ENCODE data around the gene WDR88.
"Not testable (repeated sequence)": the region's sequence is repeated elsewhere in the genome, so short reads cannot be mapped to it uniquely, and the experiment has no call there.

Gene WDR88

GRCh38 chr19:33198169-33198568 lies 66.3 kb downstream of the WDR88 start:
- DNase-seq (ENCODE audit: low read depth) = no peak

DNA sequence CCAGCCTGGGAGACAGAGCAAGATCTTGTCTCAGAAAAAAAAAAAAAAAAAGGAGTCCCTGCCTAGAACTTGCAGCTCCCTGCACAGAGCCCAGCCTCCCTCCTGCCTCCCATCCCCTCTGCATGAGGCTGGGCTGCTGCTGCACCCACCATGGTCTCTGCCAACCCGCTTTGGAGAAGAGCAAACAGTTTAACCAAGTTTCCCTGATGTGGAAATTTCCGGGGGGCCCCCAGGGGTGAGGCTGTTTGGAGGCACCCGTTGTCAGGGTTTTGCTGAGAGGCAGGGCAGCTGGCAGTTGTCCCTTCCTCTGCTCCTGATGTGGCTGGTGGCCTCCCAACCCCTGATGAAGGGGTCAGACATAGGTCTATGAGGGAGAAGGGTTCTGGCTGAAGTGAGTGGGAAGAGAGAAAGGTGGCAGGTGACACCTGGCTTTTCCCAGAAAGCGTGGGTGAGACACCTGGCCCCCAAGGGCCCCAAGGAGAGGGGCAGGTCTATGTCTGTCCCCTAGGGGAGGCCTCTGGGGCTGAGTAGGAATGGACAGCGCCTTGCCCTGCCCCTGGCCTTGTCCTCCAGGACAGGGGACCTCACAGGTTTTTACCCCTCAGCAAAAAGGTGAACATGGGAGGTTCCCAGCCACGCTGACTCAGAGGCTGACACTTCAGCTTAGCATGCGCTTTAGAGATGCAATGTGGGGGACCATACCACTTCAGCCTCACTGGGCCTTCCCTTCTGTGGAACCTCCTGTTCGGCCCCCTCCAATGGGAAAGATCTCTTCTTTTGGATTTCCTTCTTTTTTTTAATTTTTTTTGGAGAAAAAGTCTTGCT lies 67.7 kb downstream of the WDR88 start:
- DNase-seq (ENCODE audit: low read depth) = no peak

- DNase-seq (ENCODE audit: low read depth) = no peak
Measured at GRCh38 chr19:33201473-33201872, 69.6 kb downstream of the WDR88 start.

- no peak for DNase-seq (ENCODE audit: low read depth)
Measured at GRCh38 chr19:33201886-33202545, 70.1 kb downstream of the WDR88 start.

GRCh38 chr19:33202546-33203507 lies 70.9 kb downstream of the WDR88 start:
- no peak for DNase-seq (ENCODE audit: low read depth)

DNA sequence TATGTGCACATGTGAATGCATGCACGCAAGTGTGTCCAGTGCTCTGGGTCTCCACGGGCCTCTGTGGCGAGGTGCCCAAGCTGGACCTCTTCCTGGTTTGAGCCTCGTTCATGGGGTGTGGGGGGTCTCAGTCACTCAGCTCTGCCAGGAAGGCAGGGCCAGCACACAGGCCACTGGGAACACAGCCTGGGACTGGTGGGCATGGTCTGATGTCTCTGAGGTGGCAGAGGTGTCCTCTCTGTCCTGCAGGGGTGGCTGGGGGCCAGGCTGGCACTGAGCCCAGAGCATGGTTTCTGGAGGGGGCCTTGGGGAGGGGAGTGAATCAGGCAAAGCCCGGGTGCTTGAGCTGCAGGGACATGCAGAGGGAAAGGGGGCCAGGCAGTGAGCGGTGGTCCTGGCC lies 71.6 kb downstream of the WDR88 start:
- DNase-seq (ENCODE audit: low read depth) = no peak

DNA sequence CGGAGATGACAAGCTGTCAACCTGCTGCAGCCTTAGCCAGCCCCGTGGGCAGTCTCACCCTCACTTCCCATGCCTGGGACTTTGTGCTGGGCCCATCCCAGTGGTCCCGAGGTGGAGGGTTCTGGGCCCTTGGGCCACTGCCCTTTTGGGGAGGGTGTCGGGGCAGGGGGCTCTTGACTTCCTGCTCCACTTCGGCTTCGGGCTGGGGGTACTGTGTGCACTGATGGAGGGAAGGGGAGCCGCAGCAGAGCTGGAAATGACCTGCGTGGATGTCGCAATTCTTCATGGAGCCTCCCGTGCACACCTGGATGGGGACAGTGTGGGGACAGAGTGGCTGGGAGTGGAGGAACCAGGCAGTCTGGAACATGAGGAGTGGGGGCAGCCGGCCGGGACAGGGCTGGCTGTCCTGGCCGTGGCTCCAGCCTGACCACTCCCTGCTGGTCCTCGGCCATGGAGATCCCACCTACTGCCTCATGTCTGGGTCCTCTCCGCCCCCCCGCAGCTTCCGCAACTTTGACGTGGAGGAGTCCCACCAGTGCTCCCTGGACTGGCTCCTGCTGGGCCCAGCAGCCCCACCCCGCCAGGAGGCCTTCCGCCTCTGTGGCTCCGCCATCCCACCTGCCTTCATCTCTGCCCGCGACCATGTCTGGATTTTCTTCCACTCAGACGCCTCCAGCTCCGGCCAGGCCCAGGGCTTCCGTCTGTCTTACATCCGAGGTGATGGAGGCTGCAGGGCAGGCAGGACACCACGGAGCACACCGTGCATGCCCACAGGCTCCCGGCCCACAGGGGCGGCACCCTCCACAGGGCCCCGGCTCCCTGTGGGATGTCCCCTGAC lies 72.4 kb downstream of the WDR88 start:
- DNase-seq (ENCODE audit: low read depth) = no peak

DNA sequence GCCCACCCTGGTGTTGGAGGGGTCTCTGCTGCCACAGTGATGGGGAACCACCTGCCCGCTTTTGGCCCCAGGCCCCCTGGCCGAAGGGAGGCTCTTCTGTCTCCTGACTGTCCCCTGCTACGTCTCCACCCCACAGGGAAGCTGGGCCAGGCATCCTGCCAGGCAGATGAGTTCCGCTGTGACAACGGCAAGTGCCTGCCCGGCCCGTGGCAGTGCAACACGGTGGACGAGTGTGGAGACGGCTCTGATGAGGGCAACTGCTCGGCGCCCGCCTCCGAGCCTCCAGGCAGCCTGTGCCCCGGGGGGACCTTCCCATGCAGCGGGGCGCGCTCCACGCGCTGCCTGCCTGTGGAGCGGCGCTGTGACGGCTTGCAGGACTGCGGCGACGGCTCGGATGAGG lies 73.2 kb downstream of the WDR88 start:
- DNase-seq (ENCODE audit: low read depth) = no peak

- no peak for DNase-seq (ENCODE audit: low read depth)
Measured at GRCh38 chr19:33205531-33206260, 73.8 kb downstream of the WDR88 start.

DNA sequence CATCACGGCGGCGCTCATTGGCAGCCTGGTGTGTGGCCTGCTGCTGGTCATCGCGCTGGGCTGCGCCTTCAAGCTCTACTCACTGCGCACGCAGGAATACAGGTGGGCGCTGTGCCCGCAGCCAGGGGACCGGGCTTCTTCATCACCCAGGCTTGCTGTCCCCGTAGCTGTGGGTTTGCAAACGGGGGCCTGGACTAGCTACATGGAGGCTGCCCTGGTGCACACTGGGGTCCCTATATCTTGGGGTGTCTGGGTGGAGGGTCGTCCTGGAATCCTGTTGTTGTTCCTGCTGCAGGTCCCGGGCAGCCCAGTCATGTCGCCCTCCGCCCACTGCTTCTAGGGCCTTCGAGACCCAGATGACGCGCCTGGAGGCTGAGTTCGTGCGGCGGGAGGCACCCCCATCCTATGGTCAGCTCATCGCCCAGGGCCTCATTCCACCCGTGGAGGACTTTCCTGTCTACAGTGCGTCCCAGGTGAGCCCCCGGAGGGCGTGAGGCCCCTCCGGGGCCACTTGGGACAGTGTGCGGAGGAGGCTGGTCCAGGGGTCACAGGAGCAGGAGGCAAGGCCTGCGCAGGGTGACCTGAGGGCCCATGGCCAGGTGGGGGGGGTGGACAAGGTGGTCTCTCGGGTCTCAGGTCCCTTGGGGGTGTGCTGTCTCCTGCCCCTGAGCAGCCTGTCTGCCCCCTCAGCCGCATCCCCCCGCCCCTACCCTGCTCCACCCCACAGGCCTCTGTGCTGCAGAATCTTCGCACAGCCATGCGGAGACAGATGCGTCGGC lies 74.5 kb downstream of the WDR88 start:
- no peak for DNase-seq (ENCODE audit: low read depth)

DNA sequence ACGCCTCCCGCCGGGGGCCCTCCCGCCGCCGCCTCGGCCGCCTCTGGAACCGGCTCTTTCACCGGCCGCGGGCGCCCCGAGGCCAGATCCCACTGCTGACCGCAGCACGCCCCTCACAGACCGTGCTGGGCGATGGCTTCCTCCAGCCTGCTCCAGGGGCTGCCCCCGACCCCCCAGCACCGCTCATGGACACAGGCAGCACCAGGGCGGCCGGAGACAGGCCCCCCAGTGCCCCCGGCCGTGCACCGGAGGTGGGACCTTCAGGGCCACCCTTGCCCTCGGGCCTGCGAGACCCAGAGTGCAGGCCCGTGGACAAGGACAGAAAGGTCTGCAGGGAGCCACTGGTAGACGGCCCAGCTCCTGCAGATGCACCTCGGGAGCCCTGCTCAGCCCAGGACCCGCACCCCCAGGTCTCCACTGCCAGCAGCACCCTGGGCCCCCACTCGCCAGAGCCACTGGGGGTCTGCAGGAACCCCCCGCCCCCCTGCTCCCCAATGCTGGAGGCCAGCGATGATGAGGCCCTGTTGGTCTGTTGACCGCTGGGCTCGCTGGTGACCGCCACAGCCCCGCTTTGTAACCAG lies 75.2 kb downstream of the WDR88 start:
- DNase-seq (ENCODE audit: low read depth) = no peak

GRCh38 chr19:33207903-33208302 lies 76.0 kb downstream of the WDR88 start:
- DNase-seq (ENCODE audit: low read depth) = no peak

DNA sequence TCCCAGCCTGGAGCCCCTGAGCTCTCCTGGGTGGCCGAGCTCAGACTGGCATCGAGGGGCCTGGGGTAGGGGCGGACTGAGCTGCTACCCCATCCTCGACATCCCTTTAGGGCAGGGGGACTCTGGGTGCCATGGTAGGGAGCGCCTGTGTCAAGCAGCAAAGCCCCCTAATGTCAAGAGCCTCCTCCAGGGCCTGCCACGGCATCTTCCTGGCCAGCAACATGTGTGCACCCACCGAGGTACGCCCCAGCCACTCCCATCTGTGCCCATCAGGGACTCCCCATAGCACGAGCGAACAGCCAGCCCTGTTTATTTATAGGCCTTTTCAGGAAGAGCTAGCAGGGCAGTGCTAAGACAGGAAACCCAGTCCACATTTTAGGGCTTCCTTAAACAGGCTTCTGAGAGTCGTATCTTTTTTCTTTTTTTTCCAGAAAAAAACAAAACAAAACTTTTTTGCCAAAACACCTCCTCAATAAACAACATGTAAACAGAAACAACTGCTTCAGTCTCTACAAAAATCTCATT lies 76.5 kb downstream of the WDR88 start:
- no peak for DNase-seq (ENCODE audit: low read depth)

DNA sequence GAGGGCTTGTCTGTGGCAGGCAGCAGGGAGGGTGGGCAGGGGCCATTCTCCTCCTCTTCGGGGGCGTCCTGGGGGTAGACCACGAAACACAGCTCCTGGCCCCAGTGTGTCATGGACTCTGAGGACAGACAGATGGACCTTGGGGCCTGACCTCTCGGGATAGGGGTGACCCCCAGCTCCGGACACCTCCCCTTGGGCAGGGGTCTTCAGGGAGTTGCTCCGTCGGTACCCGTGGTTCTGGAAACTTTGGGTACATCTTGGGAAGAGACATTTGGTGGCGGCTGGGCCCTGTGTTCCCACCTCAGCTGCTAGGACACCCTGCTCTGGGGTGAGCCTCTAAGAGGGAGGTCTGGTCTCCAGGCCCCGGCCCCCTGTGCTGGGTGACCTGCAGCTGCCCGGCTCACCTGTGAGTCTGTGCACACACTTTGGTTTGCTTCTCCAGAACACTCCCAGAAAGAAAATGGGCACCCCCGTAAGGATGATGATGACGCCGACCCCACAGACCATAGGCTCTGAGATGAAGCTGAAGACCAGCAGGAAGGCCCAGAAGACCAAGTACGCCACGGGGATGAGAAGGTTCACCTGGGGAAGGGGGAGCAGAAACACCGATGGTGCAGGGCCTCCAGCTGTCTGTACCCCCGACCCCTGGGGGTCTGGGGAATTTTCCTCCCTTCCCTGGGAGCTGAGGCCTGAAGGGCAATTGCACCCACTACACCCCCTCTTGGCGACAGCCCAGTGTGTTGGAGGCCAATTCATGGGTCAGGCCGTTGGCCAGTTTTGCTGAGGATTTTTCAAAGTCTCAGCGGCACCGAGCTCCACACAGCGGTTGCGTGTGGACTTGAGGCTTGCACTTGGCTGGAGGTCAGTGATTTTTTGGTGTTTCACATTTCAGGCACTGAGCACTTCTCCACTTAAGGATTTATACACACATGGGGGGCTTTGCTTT lies 77.3 kb downstream of the WDR88 start:
- DNase-seq (ENCODE audit: low read depth) = no peak

GRCh38 chr19:33209850-33210230 lies 77.9 kb downstream of the WDR88 start:
- not testable (repeated sequence) for DNase-seq (ENCODE audit: low read depth)

DNA sequence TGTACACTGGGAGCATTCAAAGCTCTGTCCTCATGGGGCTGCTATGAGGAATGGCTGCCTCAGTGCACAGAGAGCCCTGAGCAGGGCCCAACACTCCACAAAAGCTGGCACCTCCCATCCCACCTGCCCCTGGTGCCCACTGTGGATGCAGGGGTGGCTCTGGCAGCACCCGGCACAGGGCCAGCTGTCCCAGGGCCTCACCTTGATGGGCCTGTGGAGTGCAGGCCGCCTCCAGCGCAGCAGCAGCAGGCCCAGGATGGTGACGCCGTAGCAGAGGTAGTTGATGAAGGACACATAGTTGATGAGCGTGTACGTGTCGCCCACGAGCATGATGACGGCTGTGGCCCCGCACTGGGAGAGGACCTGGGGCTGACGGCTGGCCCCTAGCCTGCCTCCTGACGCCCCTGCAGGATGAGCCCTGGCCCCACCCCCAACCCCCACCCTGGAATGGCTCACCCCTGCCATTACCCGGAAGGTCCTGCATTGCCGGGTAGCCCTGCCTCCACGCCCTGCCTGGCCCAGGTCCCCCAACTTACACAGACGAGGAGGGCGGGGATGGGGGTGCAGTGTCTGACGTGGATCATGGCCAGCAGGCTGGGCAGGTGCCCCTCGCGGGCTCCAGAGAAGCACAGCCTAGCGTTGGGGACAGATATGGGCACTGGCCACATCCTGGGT lies 78.5 kb downstream of the WDR88 start:
- DNase-seq (ENCODE audit: low read depth) = no peak

- no peak for DNase-seq (ENCODE audit: low read depth)
Measured at GRCh38 chr19:33211794-33212435, 80.0 kb downstream of the WDR88 start.

All from GM04503 (cell line).